ENCODE data around the gene PRR7.

PRR7 gene

GRCh38 chr5:177437623-177438022 lies 9.0 kb upstream of the PRR7 start:
- H3K9me2 ChIP-seq (ENCODE audit: low read depth, low read length), result no peaks in the 10 kb centered on the region
- H3K9me3 ChIP-seq (ENCODE audit: low read length), result no peaks in the 10 kb centered on the region
- H3K27ac ChIP-seq (ENCODE audit: low read depth, low read length, poor library complexity, severe bottlenecking), result no peak overlapping the region
- no peak for TF ChIP-seq EZH2 (IDR thresholded peaks at IDR 0.05; ENCODE audit: borderline replicate concordance, low read length)
- H3K36me3 ChIP-seq (ENCODE audit: insufficient read depth, low read length), result peaks cover 86% of the 10 kb centered on the region
- no peaks in the 10 kb centered on the region for H3K27me3 ChIP-seq (ENCODE audit: insufficient read depth, low read length)
- no peaks in the 10 kb centered on the region for H3K79me2 ChIP-seq (ENCODE audit: insufficient read depth, low read length)
- H4K20me1 ChIP-seq (ENCODE audit: insufficient read depth, low read length), result no peaks in the 10 kb centered on the region
- H3K4me2 ChIP-seq (ENCODE audit: low read length), result no peak overlapping the region
- no peak overlapping the region for H2AFZ ChIP-seq (ENCODE audit: low read length)
- no peak overlapping the region for H3K4me3 ChIP-seq (ENCODE audit: low read depth, low read length, poor library complexity, severe bottlenecking)
- H3K9ac ChIP-seq (ENCODE audit: low read length), result no peak overlapping the region
- no peaks in the 10 kb centered on the region for H3F3A ChIP-seq (ENCODE audit: insufficient read depth, low read length)
- H3K4me1 ChIP-seq (ENCODE audit: insufficient read depth, low read length, severe bottlenecking), result no peaks in the 10 kb centered on the region

GRCh38 chr5:177438468-177438867 lies 8.1 kb upstream of the PRR7 start:
- no peak overlapping the region for H2AFZ ChIP-seq (ENCODE audit: low read length)
- no peaks in the 10 kb centered on the region for H3K4me1 ChIP-seq (ENCODE audit: insufficient read depth, low read length, severe bottlenecking)
- H3K9ac ChIP-seq (ENCODE audit: low read length), result no peak overlapping the region
- no peaks in the 10 kb centered on the region for H3K27me3 ChIP-seq (ENCODE audit: insufficient read depth, low read length)
- no peak overlapping the region for H3K4me3 ChIP-seq (ENCODE audit: low read depth, low read length, poor library complexity, severe bottlenecking)
- H3K27ac ChIP-seq (ENCODE audit: low read depth, low read length, poor library complexity, severe bottlenecking), result no peak overlapping the region
- H3K79me2 ChIP-seq (ENCODE audit: insufficient read depth, low read length), result no peaks in the 10 kb centered on the region
- H3K4me2 ChIP-seq (ENCODE audit: low read length), result no peak overlapping the region
- no peaks in the 10 kb centered on the region for H3K9me3 ChIP-seq (ENCODE audit: low read length)
- no peaks in the 10 kb centered on the region for H3F3A ChIP-seq (ENCODE audit: insufficient read depth, low read length)
- peaks cover 78% of the 10 kb centered on the region for H3K36me3 ChIP-seq (ENCODE audit: insufficient read depth, low read length)
- H4K20me1 ChIP-seq (ENCODE audit: insufficient read depth, low read length), result no peaks in the 10 kb centered on the region
- no peaks in the 10 kb centered on the region for H3K9me2 ChIP-seq (ENCODE audit: low read depth, low read length)
- TF ChIP-seq EZH2 (IDR thresholded peaks at IDR 0.05; ENCODE audit: borderline replicate concordance, low read length), result no peak
- TF ChIP-seq, protein P1, sequence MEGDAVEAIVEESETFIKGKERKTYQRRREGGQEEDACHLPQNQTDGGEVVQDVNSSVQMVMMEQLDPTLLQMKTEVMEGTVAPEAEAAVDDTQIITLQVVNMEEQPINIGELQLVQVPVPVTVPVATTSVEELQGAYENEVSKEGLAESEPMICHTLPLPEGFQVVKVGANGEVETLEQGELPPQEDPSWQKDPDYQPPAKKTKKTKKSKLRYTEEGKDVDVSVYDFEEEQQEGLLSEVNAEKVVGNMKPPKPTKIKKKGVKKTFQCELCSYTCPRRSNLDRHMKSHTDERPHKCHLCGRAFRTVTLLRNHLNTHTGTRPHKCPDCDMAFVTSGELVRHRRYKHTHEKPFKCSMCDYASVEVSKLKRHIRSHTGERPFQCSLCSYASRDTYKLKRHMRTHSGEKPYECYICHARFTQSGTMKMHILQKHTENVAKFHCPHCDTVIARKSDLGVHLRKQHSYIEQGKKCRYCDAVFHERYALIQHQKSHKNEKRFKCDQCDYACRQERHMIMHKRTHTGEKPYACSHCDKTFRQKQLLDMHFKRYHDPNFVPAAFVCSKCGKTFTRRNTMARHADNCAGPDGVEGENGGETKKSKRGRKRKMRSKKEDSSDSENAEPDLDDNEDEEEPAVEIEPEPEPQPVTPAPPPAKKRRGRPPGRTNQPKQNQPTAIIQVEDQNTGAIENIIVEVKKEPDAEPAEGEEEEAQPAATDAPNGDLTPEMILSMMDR (IDR thresholded peaks at IDR 0.05; ENCODE audit: low read length), result no peak

DNA sequence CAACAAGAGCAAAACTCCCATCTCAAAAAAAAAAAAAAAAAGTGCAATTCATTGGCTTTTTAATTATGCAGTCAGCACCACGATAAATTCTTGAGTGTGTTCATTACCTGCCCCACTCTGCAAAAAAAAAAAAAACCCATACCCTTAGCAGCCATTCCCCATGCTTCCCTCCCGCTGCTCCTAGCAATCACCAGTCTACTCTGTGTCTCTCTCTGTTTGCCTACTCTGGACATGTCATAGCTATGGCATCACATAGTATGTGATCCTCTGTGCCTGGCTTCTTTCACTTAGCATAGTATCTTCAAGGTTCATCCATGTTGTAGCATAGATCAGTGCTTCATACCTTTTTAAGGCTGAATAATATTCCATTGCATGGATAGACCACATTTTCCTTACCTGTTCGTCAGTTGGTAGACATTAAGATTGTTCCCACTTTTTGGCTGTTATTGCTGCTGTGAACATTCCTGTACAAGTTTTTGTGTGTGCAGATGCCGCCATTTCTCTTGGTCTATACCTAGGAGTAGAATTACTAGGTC lies 7.0 kb upstream of the PRR7 start:
- Histone ChIP-seq H3K27me3 (ENCODE audit: insufficient read depth, low read length) (no peaks in the 10 kb centered on the region), H3K4me3 (ENCODE audit: low read depth, low read length, poor library complexity, severe bottlenecking) (no peak overlapping the region), H3K9me2 (ENCODE audit: low read depth, low read length) (no peaks in the 10 kb centered on the region), H3K9me3 (ENCODE audit: low read length) (no peaks in the 10 kb centered on the region), H4K20me1 (ENCODE audit: insufficient read depth, low read length) (no peaks in the 10 kb centered on the region), H2AFZ (ENCODE audit: low read length) (no peak overlapping the region), H3K36me3 (ENCODE audit: insufficient read depth, low read length) (peaks cover 67% of the 10 kb centered on the region), H3K79me2 (ENCODE audit: insufficient read depth, low read length) (no peaks in the 10 kb centered on the region), H3K9ac (ENCODE audit: low read length) (no peak overlapping the region), H3K4me1 (ENCODE audit: insufficient read depth, low read length, severe bottlenecking) (no peaks in the 10 kb centered on the region), H3K27ac (ENCODE audit: low read depth, low read length, poor library complexity, severe bottlenecking) (no peak overlapping the region), H3K4me2 (ENCODE audit: low read length) (no peak overlapping the region), H3F3A (ENCODE audit: insufficient read depth, low read length) (no peaks in the 10 kb centered on the region)
- no peak for TF ChIP-seq EZH2 (IDR thresholded peaks at IDR 0.05; ENCODE audit: borderline replicate concordance, low read length)
- TF ChIP-seq, protein P1 (IDR thresholded peaks at IDR 0.05; ENCODE audit: low read length), result no peak
